HG02678 (cell line): ENCODE results near the gene FAM110A.
"Not testable (repeated sequence)": the region's sequence is repeated elsewhere in the genome, so short reads cannot be mapped to it uniquely, and the experiment has no call there.

ENCODE experiments used
- ATAC-seq: cut with Tn5 transposase; IDR thresholded peaks from one replicate; pipeline ENCODE4 v1.9.1; 2021; ENCODE audit warnings: mild to moderate bottlenecking, moderate library complexity; ENCODE audit not compliant: unreplicated experiment

The FAM110A gene

DNA sequence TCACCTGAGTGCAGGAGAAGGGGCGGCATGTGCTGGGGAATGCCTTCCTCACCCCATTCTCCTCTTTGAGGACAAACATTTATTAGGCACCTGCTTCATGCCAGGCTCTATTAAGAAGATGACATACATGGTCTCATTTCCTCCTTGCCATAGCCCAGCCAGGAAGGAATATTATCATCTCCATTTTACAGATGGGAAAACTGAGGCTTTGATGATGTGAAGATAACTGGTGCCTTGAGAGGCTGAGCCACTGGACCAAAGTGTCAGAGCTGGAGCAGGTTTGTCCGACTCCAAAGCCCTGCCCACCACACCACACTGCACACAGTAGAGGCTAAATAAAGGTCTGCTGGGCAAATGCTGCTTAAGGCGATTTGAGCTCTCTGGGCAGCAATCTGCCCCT, 37.2 kb downstream of the FAM110A start:
- ATAC-seq = no peak

DNA sequence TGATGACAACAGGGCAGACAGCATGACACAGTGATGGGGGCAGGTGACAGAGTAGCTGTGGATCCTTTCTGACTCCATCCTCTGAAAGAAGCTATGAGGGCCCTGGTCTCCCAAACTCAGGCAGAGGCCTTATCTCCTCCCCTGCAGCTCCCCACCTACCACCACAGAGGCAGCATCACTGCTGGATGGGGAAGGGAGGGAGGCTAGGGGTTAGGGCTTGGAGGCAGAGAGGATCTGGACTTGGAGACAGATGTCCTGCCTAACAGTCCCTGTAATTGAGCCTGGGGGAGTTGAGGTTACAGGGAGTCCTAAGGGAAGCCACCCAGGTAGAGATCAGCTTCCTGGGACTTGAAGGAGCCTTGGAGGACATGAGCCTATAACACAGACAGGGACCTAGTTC, 37.9 kb downstream of the FAM110A start:
- no peak for ATAC-seq

DNA sequence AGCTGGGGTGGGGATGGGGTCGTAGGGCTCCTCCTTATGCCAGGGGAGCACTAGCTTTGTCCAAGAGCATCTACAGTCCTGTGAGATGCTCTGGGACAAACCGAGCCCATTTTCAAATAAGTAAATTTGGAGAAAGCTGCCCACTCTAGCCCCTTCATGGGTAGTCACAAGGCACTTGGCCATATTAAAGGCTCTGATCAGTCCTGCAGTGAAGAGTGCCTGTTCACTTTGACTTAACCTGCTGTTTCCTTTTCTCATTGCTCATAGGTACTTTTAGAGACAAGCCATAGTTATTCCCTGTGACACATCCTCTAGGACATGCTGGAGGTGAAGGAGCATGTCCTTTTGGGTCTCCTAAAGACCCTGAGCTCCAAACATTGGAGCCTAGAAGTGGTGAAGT, 38.4 kb downstream of the FAM110A start:
- ATAC-seq = no peak

DNA sequence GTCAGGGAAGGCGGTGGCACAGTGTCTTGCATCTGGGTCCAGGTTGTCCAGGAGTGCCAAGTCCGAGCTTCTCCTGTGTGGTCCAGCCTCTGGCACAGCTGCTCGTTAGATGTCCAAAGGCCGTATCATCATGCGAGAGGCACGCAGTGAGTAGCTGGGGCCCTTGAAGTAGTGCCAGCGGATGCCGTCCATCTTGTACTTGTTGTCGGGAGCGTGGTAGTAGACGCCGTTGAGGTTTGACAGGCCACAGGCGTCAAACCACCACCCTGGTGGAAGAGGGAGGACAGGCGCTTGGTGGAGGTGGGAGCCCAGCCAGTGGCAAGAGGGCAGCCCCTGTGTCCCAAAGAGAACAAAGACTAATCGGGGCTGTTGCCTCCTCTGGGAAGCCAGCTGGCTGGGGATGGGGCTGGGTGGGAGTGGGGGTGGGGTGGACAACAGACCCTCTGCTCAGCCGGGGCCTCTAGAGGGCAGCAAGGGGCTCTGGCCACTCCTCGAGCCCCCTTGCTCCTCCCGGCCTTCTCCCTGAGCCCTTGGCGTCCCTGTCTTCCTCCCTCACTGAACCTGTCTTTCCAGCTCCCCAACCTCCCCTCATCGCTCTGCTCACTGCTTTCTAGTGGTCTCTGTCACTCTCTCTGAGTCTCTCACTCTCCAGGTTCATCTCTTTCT, 39.5 kb downstream of the FAM110A start:
- no peak for ATAC-seq

DNA sequence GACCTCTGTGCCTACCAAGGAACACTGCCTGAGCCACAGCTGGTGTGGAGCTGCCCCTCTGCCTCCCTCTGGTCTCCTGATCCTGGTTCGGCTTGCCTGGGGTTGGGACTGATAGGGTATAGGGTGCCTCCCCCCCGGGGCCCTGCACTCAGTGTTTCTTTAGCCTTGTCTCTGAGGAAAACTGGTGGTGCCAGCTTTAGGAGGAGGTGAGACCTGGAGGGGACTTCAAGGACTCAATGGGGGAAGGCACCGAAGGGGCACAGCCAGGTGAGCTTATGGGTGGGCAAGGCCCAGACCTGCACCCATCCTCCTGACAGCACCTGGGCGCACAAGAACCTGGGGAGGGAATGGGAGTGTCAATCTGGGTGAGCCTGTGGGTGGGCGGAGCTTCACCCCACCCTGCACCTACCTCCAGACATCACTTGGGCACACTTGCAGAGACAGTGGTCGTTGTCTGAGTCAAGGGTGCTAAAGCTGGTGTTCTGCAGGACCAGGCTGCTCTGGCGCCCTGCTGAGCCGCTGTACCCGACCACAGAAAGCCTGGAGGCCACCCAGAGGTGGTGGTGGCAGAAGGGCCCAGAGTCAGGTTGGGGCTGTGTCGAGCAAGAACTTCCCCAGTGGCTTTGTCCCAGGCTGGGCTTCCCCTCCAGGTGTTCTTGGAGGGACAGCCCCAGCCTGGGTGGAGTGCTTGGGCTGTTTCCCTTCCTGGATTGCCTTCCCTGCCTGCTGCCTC, 40.5 kb downstream of the FAM110A start:
- no peak for ATAC-seq

DNA sequence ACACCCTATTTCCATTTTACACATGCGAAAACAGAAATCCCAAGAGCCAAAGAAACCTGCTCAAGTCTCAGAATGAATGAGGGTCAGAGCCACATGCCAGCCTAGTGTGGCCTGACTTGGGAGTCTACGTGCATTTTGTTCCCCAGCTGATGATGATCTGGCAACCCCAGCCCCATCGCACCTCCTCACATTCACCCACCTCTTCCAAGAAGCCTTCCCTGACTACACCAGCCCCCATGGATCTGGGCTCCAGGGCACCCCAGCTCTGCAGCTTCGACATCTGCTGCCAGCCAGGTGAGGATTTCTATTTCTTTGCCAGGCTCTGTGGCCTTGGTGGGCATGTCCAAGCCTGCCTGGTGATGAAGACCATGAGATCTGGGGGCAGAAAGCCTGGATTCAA, 41.6 kb downstream of the FAM110A start:
- no peak for ATAC-seq

DNA sequence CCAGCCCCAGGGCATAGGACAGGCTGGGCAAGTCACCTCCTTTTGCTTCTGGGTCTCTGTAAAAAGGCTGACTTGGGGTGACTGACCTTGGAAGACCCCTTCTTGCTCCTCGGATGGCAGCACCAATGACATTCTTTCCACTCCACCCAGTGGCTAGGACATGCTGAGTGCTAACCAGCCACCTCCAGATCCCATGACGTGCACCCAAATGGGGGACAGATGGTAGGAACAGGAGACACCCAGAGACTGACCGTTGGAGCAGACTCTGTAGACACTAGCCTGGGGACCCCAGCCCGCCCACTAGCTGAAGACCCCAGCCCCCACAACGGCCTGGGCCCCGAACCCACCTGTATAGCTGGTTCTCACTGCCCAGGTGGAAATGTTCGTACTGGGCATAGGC, 44.3 kb downstream of the FAM110A start:
- ATAC-seq = no peak

DNA sequence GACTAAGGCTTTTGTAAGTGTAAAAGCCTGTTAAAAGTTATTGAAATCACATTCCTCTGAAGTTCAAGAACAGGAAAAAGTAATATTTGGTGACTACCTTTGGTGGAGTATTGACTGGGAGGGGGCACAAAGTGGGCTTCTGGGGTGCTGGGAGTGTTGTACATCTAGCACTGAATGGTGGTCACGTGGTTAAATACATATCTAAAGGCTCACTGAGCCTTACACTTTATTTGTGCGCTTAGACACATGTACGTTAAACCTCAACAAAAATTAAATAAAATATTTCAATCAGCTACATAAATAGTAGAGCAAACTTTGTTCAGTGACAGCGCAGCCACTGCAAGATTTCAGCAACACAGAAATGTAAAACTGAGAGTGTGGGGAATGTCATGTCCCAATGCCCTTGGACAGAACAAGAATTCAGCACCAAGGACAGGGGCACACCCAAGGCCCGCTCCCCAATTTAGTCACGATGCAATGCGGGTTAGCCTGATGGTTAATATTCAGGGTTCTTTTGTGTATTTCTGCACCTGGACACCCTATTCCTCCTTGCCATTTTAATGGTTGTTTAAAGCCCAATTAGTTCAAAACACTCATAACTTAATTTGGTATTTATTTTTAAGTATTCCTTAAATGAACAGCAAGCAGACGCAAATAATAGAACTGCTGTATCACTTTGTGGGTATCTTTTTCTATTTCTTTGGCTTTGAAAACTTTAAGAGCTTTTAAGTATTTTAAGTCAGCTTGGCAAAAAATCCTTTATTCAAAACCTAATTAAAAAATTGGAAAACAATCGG, 45.2 kb downstream of the FAM110A start:
- ATAC-seq = no peak

DNA sequence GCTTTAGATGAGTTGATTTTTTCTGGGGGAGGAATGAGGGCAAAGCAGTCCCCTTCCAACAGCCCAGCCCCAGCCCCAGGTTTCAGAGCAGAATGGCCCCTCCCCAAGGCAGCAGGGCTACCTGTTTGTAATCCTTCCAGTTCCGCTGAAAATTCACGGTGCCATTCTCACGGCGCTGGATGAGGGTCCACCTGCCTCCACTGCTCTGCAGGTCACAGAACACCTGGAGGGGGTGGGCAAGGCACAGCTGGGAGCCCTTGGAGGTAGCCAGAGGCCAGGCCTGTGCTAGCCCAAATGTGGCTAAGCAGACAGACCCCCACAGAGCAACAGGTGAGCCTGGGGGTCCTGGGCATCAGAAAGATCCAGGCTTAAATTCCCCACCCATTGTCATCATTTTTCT, 46.1 kb downstream of the FAM110A start:
- ATAC-seq = no peak

DNA sequence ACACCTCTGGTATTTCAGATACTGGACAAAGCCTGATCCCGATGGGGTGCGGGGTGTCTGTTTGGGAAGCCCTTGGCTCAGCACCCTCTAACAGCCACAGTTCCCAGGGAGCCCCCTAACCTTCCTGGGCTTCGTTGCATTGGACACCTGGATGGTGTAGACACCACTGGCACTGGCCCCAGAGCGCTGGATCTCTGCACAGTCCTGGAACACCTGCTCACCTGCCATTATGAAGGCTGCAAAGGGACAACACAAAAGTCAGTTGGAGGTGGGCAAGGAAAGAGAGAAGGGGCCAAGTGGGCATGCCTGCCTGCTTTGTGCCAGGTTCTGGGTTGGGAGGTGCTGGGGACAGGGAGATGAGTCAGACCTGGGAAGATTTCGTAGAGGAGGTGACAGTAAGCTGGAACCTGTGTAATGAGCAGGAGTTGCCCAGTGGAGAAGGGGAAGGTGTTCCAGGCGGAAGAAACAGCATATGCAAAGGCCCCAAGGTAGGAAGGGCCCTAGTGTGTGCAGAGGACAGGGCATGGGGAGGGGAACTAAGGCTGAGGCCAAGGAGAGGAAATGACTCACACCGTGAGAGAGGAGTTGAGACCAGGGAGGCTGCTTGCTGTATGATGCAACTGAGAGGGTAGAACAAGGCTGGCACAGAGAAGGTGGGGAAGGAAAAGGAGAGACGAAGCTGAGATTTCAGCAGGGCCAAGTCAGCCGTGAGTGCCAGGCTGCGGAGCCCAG, 47.7 kb downstream of the FAM110A start:
- no peak for ATAC-seq

DNA sequence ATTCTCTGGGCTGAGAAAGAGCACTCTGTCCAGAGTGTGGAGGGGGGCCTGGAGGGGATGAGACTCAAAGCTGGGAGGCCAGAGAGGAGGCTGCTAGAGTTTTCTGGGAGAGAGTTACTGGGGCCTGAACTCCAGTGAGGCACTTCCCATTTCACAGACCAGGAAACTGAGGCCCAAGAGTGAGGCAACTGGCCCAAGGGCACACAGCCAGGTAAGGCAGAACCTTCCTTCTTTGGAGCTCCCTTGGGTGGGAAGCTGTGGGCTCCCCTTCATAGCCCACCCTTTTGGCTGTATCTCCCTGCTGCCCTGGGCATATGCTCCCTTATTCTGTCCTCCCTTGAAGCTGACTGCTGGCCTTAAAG, 48.2 kb downstream of the FAM110A start:
- ATAC-seq = no peak

DNA sequence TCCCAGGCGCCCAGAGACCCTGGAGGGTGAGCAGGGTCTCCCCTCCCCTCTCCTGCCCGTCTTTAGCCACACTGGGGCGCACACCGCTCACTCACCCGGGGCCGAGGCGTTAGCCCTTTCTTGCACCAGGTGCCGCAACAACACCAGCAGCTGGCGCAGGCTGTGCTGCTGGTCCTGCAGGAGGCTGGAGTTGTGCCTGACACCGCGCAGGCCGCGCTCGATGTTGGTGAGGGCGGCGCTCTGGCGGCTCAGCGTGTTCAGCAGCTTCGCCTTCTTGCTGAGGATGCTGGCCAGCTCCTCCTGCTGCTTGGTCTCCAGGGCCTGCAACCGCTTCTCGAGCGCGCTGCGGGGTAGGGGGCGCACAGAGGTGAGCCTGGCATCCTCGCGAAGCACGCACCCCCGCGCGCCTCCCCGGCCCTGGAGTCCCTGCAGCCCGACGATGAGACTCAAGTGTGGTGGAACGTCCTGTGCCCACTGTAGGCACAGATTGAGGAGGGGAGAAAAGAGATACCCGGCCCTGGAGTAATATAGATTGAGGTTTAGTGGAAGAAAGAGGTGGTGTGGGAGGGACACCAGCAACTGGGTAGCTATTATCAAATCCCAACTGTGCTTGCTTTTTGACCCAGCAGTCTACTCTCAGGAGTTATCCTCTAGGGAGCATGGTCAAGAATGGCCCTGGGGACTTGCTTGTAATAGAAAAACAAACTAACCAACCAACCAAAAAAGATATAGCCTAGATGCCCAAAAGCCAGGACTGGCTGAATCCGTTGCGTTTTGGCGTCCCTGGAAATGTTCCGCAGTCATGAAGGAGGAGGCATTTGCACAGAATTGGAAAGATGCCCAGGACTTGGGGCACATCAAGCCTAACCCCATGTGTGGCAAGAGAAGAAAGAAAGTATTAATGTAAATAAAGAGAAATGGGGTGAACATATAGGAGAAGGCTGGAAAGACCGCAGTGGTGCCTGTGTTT, 51.8 kb downstream of the FAM110A start:
- no peak for ATAC-seq

DNA sequence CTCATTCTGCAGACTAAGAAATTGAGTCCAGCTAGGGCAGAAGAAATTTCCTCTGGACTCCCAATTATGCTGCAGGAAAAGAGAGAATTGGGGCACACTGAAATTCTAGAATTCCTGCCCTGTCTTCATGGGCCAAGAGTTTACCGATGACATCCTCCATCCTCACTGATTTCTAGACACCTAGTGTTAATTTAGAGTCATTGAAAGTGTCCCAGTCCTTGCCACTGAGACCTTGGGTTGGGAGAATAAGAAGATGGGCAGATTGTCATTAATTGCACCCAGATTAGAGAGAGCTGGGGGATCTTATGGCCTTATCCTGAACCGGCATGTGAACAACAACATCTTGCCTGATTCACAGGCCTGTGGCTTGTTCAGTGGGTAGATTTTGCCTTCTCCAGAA, 53.6 kb downstream of the FAM110A start:
- ATAC-seq = no peak

DNA sequence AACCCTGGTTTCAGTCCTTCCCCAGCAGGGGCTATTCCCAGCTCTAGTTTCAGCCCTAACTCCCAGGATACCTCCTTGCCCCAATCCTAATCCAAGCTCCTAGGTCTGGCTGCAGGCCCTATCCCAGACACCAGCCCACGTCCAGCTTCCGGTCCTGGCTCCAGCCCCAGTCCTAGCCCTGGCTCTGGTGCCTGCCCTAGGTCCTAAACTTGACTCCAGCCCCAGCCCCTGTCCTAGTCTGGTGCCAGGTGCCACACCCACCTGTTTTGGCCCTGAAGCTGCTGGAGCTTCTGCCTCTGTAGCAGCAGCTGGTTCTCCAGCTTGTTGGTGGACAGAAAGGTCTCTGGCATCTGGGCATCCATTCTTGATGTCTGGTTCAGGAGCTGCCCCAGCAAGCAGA, 54.5 kb downstream of the FAM110A start:
- ATAC-seq = no peak

DNA sequence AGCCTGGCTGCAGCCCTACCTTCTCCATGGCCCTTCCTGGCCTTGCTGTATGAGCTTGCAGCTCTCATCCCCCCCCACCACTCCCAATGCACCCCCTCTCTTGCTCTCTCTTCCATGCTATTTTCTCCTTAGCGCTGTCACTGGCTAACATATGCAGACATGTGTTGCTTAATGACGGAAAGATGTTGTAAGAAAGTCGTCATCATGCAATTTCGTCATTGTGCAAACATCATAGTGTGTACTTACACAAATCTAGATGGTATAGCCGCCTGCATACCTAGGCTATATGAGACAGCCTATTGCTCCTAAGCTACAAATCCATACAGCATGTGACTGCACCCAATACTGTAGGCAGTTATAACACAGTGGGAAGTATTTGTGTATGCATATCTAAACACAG, 55.6 kb downstream of the FAM110A start:
- ATAC-seq = no peak

DNA sequence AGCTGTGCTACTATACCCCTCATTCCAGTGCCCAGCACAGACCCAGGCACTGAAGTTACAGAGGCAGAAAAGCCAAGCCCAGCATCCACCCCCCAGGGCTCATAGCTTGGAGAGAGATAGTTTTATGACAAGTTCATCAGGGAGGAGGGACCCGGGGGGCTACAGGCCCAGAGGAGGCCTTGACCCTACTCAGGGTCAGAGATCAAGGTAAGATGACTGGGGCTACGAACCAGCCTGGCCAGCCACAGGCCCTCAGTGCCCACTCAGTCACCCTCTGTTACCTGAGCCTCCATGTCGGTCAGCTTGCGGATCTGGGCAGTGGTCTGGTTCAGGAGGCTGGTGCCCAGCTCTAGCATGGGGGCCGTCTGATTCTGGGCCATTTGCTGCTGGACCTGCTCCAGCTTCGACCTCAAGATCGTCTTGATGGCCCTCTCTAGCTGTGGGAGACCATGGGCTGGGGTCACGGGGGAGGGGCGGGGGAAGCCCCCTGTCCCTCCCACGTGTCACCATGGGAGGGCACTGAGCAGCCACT, 56.5 kb downstream of the FAM110A start:
- no peak for ATAC-seq

DNA sequence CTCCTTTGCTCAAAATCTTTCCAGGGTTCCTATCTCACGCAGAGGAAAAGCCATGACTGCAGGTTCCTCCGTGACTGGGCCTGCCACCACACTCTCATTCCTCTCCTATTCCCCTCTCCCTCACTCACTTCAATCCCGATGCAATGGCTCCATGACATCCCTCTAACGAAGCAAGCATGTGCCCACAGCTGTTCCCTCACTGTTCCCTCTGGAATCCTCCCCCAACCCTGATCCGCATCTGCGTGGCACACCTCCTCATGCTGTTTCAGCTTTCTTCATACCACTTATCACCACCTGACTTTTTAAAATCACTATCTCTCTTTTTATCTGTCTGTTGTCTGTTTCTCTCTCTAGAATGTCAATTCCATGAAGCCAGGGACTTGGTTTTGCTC, 57.1 kb downstream of the FAM110A start:
- no peak for ATAC-seq

DNA sequence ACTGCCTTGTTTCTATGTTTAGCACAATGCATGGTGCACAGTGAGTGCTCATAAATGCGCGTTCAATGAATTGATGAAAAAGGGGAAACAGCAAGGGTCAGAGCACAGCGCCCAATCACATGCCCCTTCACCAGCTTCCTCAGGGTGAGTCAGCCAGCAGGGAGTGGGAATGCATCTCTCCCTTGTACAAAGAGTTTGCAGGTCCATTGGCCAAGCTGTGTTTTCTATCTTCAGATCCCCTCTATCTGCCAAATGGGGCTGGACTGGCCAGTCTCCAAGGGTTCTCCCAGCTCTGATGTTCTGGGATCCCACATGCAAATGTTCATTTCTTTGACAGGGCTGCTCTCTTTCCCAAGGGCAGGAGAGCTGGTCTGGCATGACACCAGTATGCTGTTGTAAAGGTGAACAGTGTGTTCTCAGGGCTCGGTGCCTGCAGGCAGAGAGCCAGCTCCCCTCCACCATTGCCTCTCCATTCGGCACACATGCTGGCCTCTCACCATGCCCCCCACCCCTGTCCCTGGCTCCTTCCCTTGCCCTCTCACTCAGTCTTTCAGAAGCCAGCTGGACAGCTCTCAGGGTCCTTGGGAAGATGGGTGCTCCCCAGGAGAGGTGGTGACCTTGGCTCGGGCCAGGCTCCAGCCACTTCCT, 57.7 kb downstream of the FAM110A start:
- ATAC-seq = no peak

DNA sequence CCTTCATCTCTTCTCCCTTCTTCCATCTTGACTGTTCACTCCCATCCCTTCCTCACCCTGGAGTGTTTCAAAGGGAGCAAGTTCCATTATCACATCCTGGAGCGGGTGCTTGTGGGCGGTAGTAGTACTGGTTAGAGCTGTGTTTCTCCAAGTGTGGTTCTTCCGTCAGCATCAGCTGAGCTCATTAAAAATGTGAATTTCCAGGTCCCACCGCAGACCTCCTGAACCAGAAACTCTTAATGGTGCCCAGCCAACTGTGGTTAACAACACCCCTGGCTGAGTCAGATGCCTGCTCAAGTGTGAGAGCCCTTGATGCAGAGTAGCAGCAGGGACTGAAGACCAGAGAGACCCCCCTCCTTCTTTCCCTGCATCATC, 58.2 kb downstream of the FAM110A start:
- ATAC-seq = no peak

DNA sequence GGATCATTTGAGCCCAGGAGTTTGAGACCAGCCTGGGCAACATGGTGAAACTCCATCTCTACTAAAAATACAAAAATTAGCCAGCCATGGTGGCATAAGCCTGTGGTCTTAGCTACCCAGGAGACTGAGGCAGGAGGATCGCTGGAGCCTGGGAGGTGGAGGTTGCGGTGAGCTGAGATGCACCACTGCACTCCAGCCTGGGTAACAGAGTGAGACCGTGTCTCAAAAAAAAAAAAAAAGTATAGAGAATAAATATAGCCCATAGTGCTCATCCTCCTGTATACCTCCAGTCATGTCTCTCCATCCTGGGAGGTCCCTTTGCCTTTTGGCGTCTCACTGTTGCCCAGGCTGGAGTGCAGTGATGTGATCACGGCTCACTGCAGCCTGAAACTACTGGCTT, 58.9 kb downstream of the FAM110A start:
- ATAC-seq = not testable (repeated sequence)
